GM12801 (cell line): Measurements from ENCODE around the gene ACSF2.

Source experiments
- CTCF ChIP-seq: IDR thresholded peaks from one replicate; pipeline ENCODE4 v1.5.1; 2011; ENCODE audit warnings: control low read depth; ENCODE audit not compliant: insufficient read length; ENCODE audit errors: extremely low read depth

ACSF2 gene

GRCh38 chr17:50483266-50483665 is 57.2 kb downstream of the ACSF2 start:
- TF ChIP-seq CTCF = no peak

- TF ChIP-seq CTCF = no peak
Observed at GRCh38 chr17:50484386-50485155, 58.6 kb downstream of the ACSF2 start.

- TF ChIP-seq CTCF = no peak
Observed at GRCh38 chr17:50487213-50488096, 61.4 kb downstream of the ACSF2 start.

GRCh38 chr17:50488880-50489279 is 62.9 kb downstream of the ACSF2 start:
- TF ChIP-seq CTCF = no peak

GRCh38 chr17:50491505-50491904 is 65.5 kb downstream of the ACSF2 start:
- no peak for TF ChIP-seq CTCF

GRCh38 chr17:50492214-50492613 is 66.2 kb downstream of the ACSF2 start:
- no peak for TF ChIP-seq CTCF

- no peak for TF ChIP-seq CTCF
Observed at GRCh38 chr17:50493744-50494143, 67.7 kb downstream of the ACSF2 start.
